GM18519 (cell line): ENCODE data around the gene MFGE8.
"Not testable (repeated sequence)": the region's sequence is repeated elsewhere in the genome, so short reads cannot be mapped to it uniquely, and the experiment has no call there.

Experiments
- ATAC-seq: cut with Tn5 transposase; IDR thresholded peaks from one replicate; pipeline ENCODE4 v1.9.1; 2021; ENCODE audit warnings: mild to moderate bottlenecking, moderate library complexity; ENCODE audit not compliant: unreplicated experiment, low FRiP score

The MFGE8 gene, protein sequence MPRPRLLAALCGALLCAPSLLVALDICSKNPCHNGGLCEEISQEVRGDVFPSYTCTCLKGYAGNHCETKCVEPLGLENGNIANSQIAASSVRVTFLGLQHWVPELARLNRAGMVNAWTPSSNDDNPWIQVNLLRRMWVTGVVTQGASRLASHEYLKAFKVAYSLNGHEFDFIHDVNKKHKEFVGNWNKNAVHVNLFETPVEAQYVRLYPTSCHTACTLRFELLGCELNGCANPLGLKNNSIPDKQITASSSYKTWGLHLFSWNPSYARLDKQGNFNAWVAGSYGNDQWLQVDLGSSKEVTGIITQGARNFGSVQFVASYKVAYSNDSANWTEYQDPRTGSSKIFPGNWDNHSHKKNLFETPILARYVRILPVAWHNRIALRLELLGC

GRCh38 chr15:88913017-88913849 is at the start of gene MFGE8:
TSS of gene MFGE8 (minus strand) at chr15:88913379. CDS start at chr15:88913319, 60 bp downstream.
- ATAC-seq, result peak; percentile 60

DNA sequence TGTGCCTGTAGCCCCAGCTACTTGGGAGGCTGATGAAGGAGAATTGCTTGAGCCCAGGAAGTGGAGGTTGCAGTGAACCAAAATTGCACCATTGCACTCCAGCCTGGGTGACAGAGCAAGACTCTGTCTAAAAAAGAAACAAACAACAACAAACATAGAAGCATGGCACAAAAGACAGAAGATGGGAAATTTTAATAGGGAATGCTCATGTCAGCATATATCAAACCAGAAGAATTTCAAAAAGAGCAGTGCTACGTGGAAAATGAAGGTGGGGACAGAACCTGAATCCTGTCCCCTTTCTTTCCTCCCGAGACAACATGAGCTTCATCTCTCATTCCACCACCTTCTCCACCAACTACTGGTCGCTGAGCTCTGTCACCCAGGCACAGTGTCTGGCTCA is 46.3 kb upstream of the MFGE8 start:
- ATAC-seq, result no peak

GRCh38 chr15:88956906-88957305 is 43.7 kb upstream of the MFGE8 start:
- no peak for ATAC-seq

DNA sequence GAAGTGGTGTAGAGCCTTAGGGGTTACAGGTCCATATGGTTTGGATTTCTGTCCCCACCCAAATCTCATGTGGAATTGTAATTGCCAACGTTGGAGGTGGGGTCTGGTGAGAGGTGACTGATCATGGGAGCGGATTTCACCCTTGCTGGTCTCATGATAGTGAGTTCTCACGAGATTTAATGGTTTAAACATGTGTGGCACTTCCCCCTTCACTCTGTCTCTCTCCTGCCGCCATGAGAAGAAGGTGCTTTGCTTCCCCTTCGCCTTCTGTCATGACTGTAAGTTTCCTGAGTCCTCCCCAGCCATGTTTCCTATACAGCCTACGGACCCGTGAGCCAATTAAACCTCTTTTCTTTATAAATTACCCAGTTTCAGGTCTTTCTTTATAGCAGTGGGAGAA is 43.1 kb upstream of the MFGE8 start:
- no peak for ATAC-seq

DNA sequence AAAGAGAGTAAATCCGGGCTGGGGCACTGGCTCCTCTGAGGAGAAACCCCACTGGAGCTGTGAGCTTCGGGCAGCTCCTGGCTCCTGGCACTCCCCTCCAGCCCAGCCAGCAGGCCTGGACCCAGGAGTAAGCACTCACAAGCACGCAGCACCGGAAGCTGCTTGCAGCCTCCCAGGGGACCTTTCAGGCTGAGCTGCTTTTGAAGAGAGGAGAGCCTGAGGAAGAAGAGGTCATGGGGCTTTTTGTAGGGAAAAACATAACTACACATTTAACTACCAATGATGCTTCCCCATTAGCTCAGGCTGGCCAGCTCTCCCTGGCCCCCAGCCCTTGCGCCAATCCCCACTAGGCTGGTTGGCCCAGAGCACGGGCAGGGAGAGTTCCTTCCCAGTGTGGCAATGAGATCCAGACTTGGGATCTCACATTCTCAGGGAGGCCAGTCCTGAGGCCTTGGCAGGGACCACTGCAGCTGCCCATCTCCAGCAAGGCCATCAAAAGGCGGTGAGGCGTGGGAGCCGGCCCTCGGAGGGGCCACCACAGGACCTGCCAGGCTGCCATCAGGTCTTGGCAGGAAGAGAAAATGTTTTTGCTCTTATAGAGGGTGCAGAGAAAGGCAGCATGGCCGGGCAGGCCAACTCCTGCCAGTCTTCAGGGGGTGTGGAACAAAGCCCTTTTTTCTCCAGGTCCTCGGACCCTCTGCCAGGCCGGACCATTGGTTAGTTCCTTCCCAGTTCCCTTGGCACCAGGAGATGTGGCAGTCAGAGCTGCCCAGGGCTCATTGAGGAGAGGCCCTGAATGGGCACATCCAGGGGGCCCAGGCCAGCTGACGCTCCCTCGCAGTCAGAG is 41.5 kb upstream of the MFGE8 start:
- no peak for ATAC-seq

GRCh38 chr15:88950600-88951160 is 37.5 kb upstream of the MFGE8 start:
- ATAC-seq, result no peak

DNA sequence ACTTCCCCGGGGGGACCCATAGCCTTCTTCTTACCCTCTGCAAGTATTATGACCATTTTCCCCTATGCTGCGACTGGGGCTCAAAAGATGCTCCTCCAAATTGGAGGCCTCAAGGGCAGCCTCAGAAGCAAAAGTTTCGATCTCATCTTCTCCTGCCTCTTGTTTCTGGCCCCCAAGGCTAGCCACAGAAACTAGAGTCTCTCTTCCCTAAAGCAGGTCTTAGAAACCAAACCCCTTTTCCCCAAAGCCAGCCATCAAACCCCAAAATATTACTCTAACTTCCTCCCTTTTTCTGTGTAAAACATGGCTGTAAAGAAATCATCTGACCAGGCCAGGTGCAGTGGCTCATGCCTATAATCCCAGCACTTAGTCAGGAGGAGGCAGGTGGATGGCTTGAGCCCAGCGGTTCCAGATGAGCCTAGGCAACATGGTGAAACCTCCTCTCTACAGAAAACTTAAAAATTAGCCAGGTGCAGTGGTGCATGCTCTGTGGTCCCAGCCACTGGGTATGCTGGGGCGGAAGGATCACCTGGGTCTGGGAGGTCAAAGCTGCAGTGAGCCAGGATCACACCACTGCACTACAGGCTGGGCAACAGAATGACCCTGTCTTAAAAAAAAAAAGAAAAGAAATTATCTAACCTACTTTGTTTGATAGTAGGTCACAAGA is 36.7 kb upstream of the MFGE8 start:
- ATAC-seq, result no peak

DNA sequence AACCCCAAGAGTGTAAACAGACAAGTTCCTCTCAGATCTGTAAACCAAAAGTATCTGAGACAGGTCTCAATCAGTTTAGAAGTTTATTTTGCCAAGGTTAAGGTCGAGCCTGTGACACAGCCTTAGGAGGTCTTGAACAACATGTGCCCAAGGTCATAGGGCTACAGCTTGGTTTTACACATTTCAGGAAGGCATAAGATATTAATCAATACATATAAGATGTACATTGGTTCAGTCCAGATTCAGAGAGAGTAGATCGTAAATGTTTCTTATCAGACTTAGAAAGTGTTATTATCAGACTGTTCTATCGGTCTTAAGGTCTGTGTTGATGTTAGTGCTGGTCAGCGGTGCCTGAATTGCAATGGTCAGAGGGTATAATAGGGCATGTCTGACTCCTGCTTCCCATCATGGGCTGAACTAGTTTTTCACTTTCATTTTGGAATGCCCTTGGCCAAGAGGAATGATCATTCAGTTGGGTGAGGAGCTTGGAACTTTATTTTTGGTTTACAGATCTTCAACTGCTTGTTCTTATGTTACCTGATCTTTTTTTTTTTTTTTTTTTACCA is 27.0 kb upstream of the MFGE8 start:
- ATAC-seq, result no peak

GRCh38 chr15:88939486-88939806 is 26.3 kb upstream of the MFGE8 start:
- no peak for ATAC-seq

DNA sequence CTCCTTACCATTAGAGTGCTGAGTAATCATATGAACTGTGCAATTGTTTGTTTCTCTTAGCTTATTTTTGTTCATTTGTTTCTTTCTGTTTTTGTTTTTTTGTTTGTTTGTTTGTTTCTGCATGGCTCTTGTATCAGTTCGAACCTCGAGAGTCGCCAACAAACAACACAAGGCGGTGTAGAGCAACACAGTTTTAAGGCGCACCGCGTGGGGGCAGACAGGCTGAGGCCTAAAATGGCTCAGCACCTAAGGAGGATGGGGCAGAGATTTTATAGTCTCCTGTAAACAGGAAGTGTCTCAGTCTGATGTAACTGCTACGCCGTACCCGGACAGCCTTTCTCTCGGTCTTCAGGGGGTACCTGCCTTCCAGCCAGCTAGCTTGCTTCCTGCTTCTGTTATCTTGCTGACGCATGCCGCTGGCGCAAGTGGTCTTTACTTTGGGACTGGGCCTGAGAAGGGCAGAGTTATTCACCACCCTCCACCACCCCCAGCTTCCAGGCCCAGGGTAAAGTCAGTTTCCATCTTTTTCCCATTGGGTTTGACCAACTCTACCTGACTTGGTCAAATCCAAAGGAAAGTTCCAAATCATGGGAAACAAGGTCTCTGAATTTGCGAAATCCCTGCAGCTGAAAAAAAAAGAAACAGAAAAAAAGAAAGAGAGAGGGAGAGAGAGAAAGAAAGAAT is 25.8 kb upstream of the MFGE8 start:
- no peak for ATAC-seq

DNA sequence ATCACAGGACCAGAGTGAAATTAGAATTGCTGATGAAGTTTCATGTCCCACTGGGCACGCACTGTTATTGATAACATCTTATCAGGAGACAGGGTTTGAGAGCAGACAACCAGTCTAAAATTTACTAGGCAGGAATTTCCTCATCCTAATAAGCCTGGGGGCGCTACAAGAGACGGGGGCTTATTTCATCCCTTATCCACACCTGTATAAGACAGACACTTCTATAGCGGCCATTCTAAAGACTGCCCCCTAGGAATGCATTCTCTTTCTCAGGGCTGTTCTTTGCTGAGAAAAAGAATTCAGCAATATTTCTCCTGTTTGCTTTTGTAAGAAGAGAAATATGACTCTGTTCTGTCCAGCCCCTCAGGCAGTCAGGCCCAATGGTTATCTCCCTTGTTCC is 21.3 kb upstream of the MFGE8 start:
- ATAC-seq, result not testable (repeated sequence)

GRCh38 chr15:88932875-88933330 is 19.7 kb upstream of the MFGE8 start:
- no peak for ATAC-seq

DNA sequence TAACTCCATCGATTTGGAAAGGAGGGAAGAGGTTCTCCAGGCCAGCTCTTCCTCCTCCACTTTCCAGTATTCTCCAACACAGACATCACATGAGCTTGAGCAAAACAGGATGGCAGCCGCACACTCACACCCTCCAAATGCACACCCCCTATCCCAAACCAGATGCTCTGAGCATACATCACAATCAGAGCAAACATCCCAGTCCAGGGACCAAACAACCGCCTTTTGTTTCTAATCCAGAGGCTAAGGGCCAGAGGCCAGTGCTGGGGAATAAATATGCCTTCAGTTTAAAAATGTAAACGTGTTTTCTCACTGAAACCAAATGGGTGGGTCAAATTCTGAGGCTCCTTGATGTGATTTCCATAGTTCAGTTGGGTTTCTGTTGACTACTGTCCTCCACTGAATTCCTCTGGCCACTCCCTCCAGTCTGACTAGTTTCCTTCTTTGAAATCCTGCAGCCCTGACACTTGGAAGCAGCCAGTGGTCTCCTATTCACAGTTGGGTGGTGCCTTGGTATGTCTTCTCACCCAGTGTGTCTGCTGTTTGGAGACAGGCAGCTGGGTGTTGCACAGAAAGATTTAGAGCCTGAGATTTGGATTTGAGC is 19.2 kb upstream of the MFGE8 start:
- no peak for ATAC-seq

GRCh38 chr15:88930579-88930978 is 17.4 kb upstream of the MFGE8 start:
- no peak for ATAC-seq

GRCh38 chr15:88929358-88930098 is 16.3 kb upstream of the MFGE8 start:
- ATAC-seq, result not testable (repeated sequence)

DNA sequence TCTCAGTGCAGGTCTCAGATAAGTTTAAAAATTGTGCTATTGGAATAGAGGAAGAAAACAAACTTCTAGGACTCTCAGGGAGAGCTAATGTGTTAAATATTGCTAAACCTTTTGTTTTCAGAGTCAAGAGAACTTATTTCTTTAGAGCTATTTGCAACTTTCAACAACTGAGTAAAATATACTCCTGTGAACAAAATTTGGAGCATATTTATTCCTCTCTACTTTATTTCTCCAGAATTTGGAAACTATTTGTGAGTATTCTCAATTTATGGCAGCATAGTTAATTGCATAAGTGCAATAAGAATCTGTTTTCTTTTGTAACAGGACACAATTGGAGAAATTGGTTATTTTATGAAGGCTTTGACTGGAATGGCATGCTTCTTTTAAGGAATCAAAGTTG is 15.0 kb upstream of the MFGE8 start:
- ATAC-seq, result not testable (repeated sequence)

DNA sequence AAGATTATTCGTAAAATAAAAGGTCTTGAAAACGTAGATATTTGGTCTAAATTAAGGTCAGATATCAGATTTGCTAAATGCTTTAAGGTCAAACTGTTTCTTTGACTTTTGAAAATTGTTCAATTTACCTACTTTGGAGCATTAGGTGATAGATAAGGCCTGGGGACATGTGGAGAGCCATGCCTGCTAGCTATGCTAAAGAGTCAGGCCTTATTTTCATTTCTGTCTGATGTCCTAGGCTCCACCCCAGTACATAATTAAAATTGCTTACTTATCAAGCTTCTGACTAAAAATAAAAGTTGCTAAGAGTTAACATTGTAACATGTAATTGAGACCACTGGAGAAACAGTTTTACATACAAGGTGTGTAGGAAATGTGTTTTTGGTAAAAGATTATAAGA is 12.5 kb upstream of the MFGE8 start:
- not testable (repeated sequence) for ATAC-seq

DNA sequence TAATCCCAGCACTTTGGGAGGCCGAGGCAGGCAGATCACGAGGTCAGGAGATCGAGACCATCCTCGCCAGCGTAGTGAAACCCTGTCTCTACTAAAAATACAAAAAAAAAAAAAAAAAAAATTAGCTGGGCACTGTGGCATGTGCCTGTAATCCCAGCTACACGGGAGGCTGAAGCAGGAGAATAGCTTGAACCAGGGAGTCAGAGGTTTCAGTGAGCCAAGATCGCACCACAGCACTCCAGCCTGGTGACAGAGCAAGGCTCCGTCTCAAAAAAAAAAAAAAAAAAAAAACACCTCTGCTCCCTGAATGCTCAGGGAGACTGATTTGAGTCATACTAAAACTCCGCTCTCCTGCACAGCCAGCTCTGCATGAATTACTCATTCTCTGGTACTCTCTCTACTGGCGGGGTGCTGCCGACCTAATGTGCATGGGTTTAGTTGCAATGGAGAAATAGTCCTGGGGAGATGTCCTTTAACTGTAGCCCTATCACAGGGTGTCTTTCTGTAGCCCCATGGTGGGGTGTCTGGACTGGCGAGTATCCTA is 7.8 kb upstream of the MFGE8 start:
- peak; percentile 85 for ATAC-seq
